OCI-LY1 (cell line): ENCODE results near the gene CD83.
A peak's percentile ranks its signal among the peaks of the same experiment; 100 is the strongest.

Experiments used
- H2AFZ ChIP-seq: fragments of 200-600 bp; sonication (generic), shearing (Covaris generic); 2 replicates; pipeline ENCODE4 v1.6.0; 2014; ENCODE audit warnings: antibody characterized with exemption, mild to moderate bottlenecking, low read length
- H3F3A ChIP-seq: fragments of 200-600 bp; sonication (generic), shearing (Covaris generic); 2 replicates; pipeline ENCODE4 v1.6.0; 2014; ENCODE audit warnings: mild to moderate bottlenecking, antibody characterized with exemption, low read length, moderate library complexity; ENCODE audit not compliant: insufficient read depth
- H3K27ac ChIP-seq: fragments of 200-600 bp; sonication (generic); 2 replicates; pipeline ENCODE4 v1.5.1; 2014; ENCODE audit warnings: low read length, mixed run types, mild to moderate bottlenecking, low read depth; ENCODE audit not compliant: poor library complexity, severe bottlenecking
- H3K27me3 ChIP-seq: fragments of 200-600 bp; sonication (generic); 2 replicates; pipeline ENCODE4 v1.6.0; 2014; ENCODE audit warnings: antibody characterized with exemption, mild to moderate bottlenecking, low read length, moderate library complexity; ENCODE audit not compliant: insufficient read depth
- H3K36me3 ChIP-seq: fragments of 200-600 bp; sonication (generic); 2 replicates; pipeline ENCODE4 v1.6.1; 2014; ENCODE audit warnings: mild to moderate bottlenecking, antibody characterized with exemption, low read length, moderate library complexity, mixed read lengths; ENCODE audit not compliant: insufficient read depth
- H3K4me1 ChIP-seq: fragments of 200-600 bp; sonication (generic); 2 replicates; pipeline ENCODE4 v1.5.1; 2014; ENCODE audit warnings: mild to moderate bottlenecking, low read length, moderate library complexity; ENCODE audit not compliant: insufficient read depth, severe bottlenecking
- H3K4me2 ChIP-seq: fragments of 200-600 bp; sonication (generic), shearing (Covaris generic); 2 replicates; pipeline ENCODE4 v1.6.1; 2014; ENCODE audit warnings: low read length
- H3K4me3 ChIP-seq: fragments of 200-600 bp; sonication (generic); 2 replicates; pipeline ENCODE4 v1.5.1; 2014; ENCODE audit warnings: low read length, low read depth, mild to moderate bottlenecking, mixed read lengths; ENCODE audit not compliant: poor library complexity, severe bottlenecking
- H3K79me2 ChIP-seq: fragments of 200-600 bp; shearing (Covaris generic); 2 replicates; pipeline ENCODE4 v1.6.1; 2016; ENCODE audit warnings: mixed run types, low read length, mixed read lengths; ENCODE audit not compliant: insufficient read depth
- H3K9ac ChIP-seq: fragments of 200-600 bp; sonication (generic), shearing (Covaris generic); 2 replicates; pipeline ENCODE4 v1.6.1; 2014; ENCODE audit warnings: mild to moderate bottlenecking, low read length, mixed read lengths
- H3K9me2 ChIP-seq: fragments of 200-600 bp; sonication (generic), shearing (Covaris generic); 2 replicates; pipeline ENCODE4 v1.6.1; 2014; ENCODE audit warnings: low read depth, mild to moderate bottlenecking, low read length, mixed read lengths
- H3K9me3 ChIP-seq: fragments of 200-600 bp; shearing (Covaris generic); 2 replicates; pipeline ENCODE4 v1.6.1; 2014; ENCODE audit warnings: low read length, mixed read lengths
- H4K20me1 ChIP-seq: fragments of 200-600 bp; sonication (generic), shearing (Covaris generic); 2 replicates; pipeline ENCODE4 v1.6.0; 2016; ENCODE audit warnings: mild to moderate bottlenecking, low read length; ENCODE audit not compliant: insufficient read depth
- EZH2 ChIP-seq: fragments of 200-600 bp; sonication (generic), shearing (Covaris generic); IDR thresholded peaks from 2 replicates; pipeline ENCODE4 v1.8.0; 2017; ENCODE audit warnings: borderline replicate concordance, mixed run types, mild to moderate bottlenecking, antibody characterized with exemption, low read length, moderate library complexity, mixed read lengths
- TF ChIP-seq, protein P1 (sequence below): fragments of 200-600 bp; sonication (generic), shearing (Covaris generic); IDR thresholded peaks from 2 replicates; pipeline ENCODE4 v1.5.1; 2017; ENCODE audit warnings: mild to moderate bottlenecking, antibody characterized with exemption, low read length, moderate library complexity, mixed read lengths

CD83 gene

DNA sequence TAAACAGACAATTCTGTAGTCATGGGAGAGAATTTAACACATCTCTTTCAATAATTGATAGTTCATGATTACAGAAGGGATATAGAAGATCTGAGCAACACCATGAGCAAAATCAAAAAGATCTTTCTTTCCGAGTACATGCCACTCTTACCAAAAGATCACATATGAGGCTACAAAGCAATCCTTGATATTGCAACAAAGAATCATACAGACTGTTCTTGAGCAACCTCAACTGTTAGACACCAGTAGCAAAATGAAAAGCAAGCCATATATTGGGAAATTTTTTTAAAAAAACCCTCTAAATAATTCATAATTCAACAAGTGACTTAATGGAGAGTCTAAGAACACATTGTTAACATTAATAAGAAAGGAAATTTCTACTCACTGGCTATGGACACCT, 3.6 kb upstream of the CD83 start:
- no peaks in the 10 kb centered on the region for H3K9me2 ChIP-seq

GRCh38 chr6:14118091-14118439, 493 bp downstream of the CD83 start:
- Histone ChIP-seq H3K4me2 (peak overlapping the region; percentile 96), H3F3A (peaks cover 6% of the 10 kb centered on the region; the same call in 1 of the 2 replicates), H3K27me3 (no peaks in the 10 kb centered on the region), H3K9me2 (no peaks in the 10 kb centered on the region), H2AFZ (no peak overlapping the region), H4K20me1 (no peaks in the 10 kb centered on the region), H3K36me3 (peaks cover 16% of the 10 kb centered on the region; the same call in 1 of the 2 replicates), H3K4me3 (peak overlapping the region; percentile 74), H3K9ac (peak overlapping the region; percentile 76), H3K9me3 (no peaks in the 10 kb centered on the region), H3K79me2 (0 out of 2 replicates have a peak, but pooled peaks cover 10% of the 10 kb centered on the region), H3K4me1 (peaks cover 53% of the 10 kb centered on the region), H3K27ac (peak overlapping the region; percentile 29)
- TF ChIP-seq EZH2: no peak
- TF ChIP-seq, protein P1, sequence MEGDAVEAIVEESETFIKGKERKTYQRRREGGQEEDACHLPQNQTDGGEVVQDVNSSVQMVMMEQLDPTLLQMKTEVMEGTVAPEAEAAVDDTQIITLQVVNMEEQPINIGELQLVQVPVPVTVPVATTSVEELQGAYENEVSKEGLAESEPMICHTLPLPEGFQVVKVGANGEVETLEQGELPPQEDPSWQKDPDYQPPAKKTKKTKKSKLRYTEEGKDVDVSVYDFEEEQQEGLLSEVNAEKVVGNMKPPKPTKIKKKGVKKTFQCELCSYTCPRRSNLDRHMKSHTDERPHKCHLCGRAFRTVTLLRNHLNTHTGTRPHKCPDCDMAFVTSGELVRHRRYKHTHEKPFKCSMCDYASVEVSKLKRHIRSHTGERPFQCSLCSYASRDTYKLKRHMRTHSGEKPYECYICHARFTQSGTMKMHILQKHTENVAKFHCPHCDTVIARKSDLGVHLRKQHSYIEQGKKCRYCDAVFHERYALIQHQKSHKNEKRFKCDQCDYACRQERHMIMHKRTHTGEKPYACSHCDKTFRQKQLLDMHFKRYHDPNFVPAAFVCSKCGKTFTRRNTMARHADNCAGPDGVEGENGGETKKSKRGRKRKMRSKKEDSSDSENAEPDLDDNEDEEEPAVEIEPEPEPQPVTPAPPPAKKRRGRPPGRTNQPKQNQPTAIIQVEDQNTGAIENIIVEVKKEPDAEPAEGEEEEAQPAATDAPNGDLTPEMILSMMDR: no peak

More for the DNA sequence above, 3.6 kb upstream of the CD83 start:
- H3K9me3 ChIP-seq: no peaks in the 10 kb centered on the region
- no peaks in the 10 kb centered on the region for H3K27me3 ChIP-seq
- no peak overlapping the region for H3K4me2 ChIP-seq
- peaks cover 26% of the 10 kb centered on the region for H3K4me1 ChIP-seq
- no peak overlapping the region for H3K9ac ChIP-seq
- H3K79me2 ChIP-seq: 0 out of 2 replicates have a peak, but pooled peaks cover 3% of the 10 kb centered on the region
- no peaks in the 10 kb centered on the region for H3K36me3 ChIP-seq
- H4K20me1 ChIP-seq: no peaks in the 10 kb centered on the region
- no peak overlapping the region for H2AFZ ChIP-seq
- no peak overlapping the region for H3K27ac ChIP-seq
- no peak overlapping the region for H3K4me3 ChIP-seq
- TF ChIP-seq, protein P1: no peak
- no peak for TF ChIP-seq EZH2
- peaks cover 6% of the 10 kb centered on the region; the same call in 1 of the 2 replicates for H3F3A ChIP-seq

- Histone ChIP-seq H3K36me3 (peaks cover 16% of the 10 kb centered on the region; the same call in 1 of the 2 replicates), H3K9me2 (no peaks in the 10 kb centered on the region), H3K9me3 (no peaks in the 10 kb centered on the region), H3K4me3 (peak overlapping the region; percentile 74), H4K20me1 (no peaks in the 10 kb centered on the region), H3F3A (peaks cover 6% of the 10 kb centered on the region; the same call in 1 of the 2 replicates), H3K4me1 (peaks cover 57% of the 10 kb centered on the region), H3K27me3 (no peaks in the 10 kb centered on the region), H2AFZ (no peak overlapping the region), H3K27ac (peak overlapping the region; percentile 29), H3K79me2 (0 out of 2 replicates have a peak, but pooled peaks cover 10% of the 10 kb centered on the region), H3K4me2 (peak overlapping the region; percentile 96), H3K9ac (peak overlapping the region; percentile 76)
- TF ChIP-seq, protein P1: no peak
- no peak for TF ChIP-seq EZH2
These were observed 874 bp downstream of the CD83 start for GRCh38 chr6:14118446-14118845.
